T47D (cell line): ENCODE results near the gene DNAAF3.
"Not testable (repeated sequence)": the region's sequence is repeated elsewhere in the genome, so short reads cannot be mapped to it uniquely, and the experiment has no call there.

ENCODE experiments used
- DNase-seq, 2 experiments: peaks; one replicate each; pipeline versions ENCODE4 v3.0.0 to v3.0.0-alpha.2; 2011 to 2012; ENCODE audit warnings: low read depth in 1 of 2, low spot score in 1 of 2
- JUND ChIP-seq: IDR thresholded peaks from 2 replicates; pipeline ENCODE4 v1.6.1; 2012; ENCODE audit warnings: low read depth
- in situ Hi-C: cut with HindIII; loops from 2 replicates; pipeline ENCODE4 v1.10.0; 2016; ENCODE audit warnings: low sequenced_read_pairs, low pct_unique_long_range_greater_than_20kb

The DNAAF3 gene

GRCh38 chr19:55173186-55173713 is 6.8 kb upstream of the DNAAF3 start:
- no peak for DNase-seq
- in situ Hi-C loops, result no loop called here
- no peak for TF ChIP-seq JUND

- no peak for TF ChIP-seq JUND
- no peak for DNase-seq
- in situ Hi-C loops, result no loop called here
Observed at GRCh38 chr19:55172741-55173140, 6.3 kb upstream of the DNAAF3 start.

GRCh38 chr19:55172318-55172717 is 5.9 kb upstream of the DNAAF3 start:
- DNase-seq, in situ Hi-C loops: not testable (repeated sequence)

DNA sequence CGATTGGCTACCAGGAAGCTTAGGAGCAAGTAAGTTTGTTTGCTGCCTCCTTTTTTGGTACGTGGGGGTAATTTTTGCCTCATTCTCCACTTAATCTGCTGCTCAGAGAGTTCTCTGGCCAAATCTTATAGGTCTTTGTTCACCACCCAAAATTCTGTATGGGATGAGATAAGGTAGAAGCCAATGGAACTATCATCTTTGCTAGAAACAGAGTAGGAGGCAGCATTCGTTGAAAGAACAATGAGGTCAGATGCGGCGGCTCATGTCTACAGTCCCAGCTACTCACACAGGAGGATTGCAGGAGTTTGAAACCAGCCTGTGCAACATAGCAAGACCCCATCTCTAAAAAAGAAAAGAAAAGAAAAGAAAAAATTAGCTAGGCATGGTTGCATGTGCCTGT is 5.0 kb upstream of the DNAAF3 start:
- TF ChIP-seq JUND, result no peak
- DNase-seq, result no peak
- in situ Hi-C loops, result no loop called here

DNA sequence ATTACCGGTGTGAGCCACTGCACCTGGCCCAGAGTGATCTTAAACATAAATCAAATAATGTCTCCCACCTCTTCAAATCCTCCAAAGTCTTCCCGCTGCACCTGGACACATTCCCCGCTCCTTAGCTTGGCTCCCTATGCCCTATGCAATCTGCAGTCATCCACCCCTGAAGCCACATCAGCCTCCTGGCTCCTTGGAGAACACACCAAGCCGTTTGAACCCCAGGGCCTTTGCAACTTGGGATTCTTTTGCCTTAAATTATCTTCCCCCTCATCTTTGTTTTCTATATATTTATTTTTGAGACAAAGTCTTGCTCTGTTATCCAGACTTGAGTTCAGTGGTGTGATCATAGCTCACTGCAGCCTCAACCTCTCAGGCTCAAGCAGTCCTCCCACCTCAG is 2.7 kb upstream of the DNAAF3 start:
- no peak for DNase-seq
- in situ Hi-C loops, result no loop called here
- no peak for TF ChIP-seq JUND

DNA sequence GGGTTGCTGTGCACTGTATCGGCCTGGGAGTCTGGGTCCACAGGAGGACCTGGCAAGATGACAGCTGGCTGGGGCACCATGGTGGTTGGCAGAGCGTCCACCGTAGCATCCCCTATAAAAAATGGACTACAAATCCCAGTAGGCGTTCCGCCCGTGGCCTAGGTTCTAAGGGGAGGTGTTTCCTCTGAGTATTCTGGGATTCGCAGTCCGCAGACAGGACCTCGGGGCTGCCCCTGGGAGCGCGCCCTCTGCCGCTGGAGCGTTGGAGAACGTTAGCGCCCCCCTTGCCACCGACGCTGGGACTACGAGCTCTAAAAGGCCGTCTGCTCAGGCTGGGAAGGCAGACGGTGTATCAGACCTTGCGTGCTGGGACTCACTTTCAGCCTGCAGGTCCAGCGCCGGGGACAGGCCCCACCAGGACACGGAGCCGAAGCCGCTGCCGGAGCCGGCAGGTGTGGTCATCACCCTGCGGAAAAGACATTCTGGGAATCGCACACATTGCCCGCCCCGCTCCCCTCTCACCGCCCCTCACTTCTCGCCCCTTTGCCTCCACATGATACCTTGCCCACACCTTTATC is 372 bp downstream of the DNAAF3 start:
- DNase-seq, result peak; percentile 65 to 91
- in situ Hi-C loops, result no loop called here

GRCh38 chr19:55161571-55162322 is 4.7 kb downstream of the DNAAF3 start:
- no peak for TF ChIP-seq JUND
- DNase-seq, result no peak
- in situ Hi-C loops, result no loop called here

More for the DNA sequence above, 372 bp downstream of the DNAAF3 start:
- no peak for TF ChIP-seq JUND

- DNase-seq, result no peak
- in situ Hi-C loops, result no loop called here
- TF ChIP-seq JUND, result no peak
Observed at GRCh38 chr19:55160986-55161365, 5.4 kb downstream of the DNAAF3 start.

DNA sequence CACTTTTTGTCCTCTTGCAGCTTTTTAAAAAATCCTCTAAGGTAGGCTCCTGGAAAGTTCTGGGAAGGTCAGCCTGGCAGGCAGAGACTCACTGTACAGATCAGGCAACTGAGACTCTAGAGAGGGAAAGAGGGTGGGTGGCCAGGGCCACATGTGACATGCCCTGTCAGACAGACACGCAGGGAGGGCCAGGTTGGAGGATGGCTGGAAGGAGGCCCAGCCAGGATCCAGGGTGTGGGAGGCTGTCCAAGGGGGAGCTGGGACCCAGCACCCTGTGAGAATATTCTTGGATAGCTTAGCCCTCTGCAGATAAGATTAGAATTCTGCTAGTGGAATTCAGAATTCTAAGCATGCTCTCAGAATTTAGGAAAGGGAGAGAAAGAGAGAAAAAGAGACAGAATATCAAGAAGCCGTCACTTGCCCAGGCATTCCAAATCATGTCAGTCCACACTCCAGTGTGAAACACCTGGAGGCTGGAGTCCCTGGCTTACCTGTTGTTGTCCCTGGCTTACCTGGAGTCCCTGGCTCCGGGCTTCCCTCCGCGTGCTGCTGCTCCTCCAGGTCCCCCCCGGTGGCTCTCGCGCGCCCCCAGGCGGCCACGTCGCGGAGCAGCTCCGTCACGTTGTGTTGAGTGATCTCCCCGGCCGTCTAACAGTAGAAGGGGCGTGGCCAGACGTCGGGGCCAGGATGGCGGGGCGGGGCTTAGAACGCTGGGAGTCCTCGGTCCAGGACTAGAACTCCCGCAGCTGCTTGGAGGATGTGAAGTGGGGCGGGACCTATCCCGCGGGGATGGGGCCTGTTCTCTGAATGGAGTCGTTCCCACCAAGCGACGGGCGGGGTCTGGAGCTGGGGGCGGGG is 6.1 kb downstream of the DNAAF3 start:
- peak; percentile 93 to 97 for DNase-seq
- TF ChIP-seq JUND, result no peak
- in situ Hi-C loops, result no loop called here

DNA sequence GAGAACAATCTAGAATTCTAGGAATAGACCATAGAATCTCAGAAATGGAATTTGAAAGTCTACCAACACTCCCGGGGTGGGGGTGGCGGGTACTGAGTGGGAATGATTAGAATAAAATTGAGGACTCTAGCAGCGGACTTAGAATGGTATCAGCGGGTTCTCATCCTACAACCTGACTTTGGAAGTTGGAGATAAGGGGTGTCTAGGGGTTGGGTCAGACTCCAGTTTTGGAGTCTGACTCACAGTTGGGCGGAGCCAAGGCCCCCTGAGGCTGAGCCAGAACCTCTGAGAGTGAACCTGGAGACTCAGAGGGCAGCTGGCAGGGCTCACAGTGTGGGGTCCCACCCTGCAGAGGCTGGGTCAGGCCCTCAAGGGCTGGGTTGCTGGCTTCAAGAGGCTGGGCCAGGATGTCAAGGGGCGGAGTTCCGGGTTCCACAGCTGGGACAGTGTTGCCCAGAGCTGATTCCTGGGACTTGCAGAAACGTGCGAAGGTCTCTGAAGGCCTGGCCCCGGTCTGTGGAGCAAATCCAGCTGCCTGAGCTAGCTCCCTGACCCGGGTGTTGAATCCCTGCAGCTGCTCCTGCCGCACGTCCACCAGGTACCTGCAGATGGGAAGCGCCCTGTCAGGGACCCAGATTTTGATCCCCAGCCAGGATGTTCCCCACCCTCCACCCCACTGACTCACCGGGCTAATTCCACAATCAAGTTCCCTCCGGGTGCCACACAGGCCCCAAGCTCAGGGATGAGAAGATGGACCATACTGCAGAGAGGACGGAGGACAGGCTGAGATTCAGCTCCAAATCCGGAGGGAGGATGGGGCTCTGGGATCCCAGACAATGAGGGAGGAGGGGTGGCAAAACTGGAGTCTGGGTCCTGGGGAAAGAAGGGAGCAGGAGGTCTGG is 7.3 kb downstream of the DNAAF3 start:
- DNase-seq, result no peak
- in situ Hi-C loops, result no loop called here
- TF ChIP-seq JUND, result no peak

DNA sequence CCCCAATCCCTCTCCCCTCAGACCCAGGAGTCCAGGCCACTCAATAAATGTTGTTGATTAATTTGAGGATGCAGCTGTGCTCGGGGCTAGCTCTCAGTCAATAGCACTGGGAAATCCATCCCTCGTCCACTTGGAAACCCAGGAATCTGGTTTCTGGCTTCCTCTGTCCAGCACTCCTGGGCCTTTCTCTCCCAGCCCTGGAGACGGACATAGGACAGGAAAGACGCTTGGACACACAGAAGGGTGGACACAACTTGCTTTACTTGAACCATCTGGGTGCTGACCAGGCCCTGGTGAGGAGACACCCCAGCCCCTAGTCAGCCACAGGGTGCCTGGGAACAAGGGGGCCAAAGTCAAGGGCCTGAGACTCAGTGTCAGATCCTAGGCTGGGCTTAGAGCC is 8.0 kb downstream of the DNAAF3 start:
- no peak for TF ChIP-seq JUND
- no peak for DNase-seq

GRCh38 chr19:55157064-55157908 is 9.1 kb downstream of the DNAAF3 start, which contains the start of gene TNNI3:
Gene TNNI3 (minus strand): TSS chr19:55157732. CDS start chr19:55157589, 143 bp downstream.
- in situ Hi-C loops, result no loop called here
- no peak for TF ChIP-seq JUND
- no peak for DNase-seq

More for the DNA sequence above, 8.0 kb downstream of the DNAAF3 start:
- in situ Hi-C loops, result no loop called here
